OCI-LY1 (cell line): ENCODE measurements around the gene NEGR1.

Source experiments
- H2AFZ ChIP-seq: fragments of 200-600 bp; sonication (generic), shearing (Covaris generic); 2 replicates; pipeline ENCODE4 v1.6.0; 2014; ENCODE audit warnings: antibody characterized with exemption, mild to moderate bottlenecking, low read length
- H3F3A ChIP-seq: fragments of 200-600 bp; sonication (generic), shearing (Covaris generic); 2 replicates; pipeline ENCODE4 v1.6.0; 2014; ENCODE audit warnings: mild to moderate bottlenecking, antibody characterized with exemption, low read length, moderate library complexity; ENCODE audit not compliant: insufficient read depth
- H3K27ac ChIP-seq: fragments of 200-600 bp; sonication (generic); 2 replicates; pipeline ENCODE4 v1.5.1; 2014; ENCODE audit warnings: low read length, mixed run types, mild to moderate bottlenecking, low read depth; ENCODE audit not compliant: poor library complexity, severe bottlenecking
- H3K27me3 ChIP-seq: fragments of 200-600 bp; sonication (generic); 2 replicates; pipeline ENCODE4 v1.6.0; 2014; ENCODE audit warnings: antibody characterized with exemption, mild to moderate bottlenecking, low read length, moderate library complexity; ENCODE audit not compliant: insufficient read depth
- H3K36me3 ChIP-seq: fragments of 200-600 bp; sonication (generic); 2 replicates; pipeline ENCODE4 v1.6.1; 2014; ENCODE audit warnings: mild to moderate bottlenecking, antibody characterized with exemption, low read length, moderate library complexity, mixed read lengths; ENCODE audit not compliant: insufficient read depth
- H3K4me1 ChIP-seq: fragments of 200-600 bp; sonication (generic); 2 replicates; pipeline ENCODE4 v1.5.1; 2014; ENCODE audit warnings: mild to moderate bottlenecking, low read length, moderate library complexity; ENCODE audit not compliant: insufficient read depth, severe bottlenecking
- H3K4me2 ChIP-seq: fragments of 200-600 bp; sonication (generic), shearing (Covaris generic); 2 replicates; pipeline ENCODE4 v1.6.1; 2014; ENCODE audit warnings: low read length
- H3K4me3 ChIP-seq: fragments of 200-600 bp; sonication (generic); 2 replicates; pipeline ENCODE4 v1.5.1; 2014; ENCODE audit warnings: low read length, low read depth, mild to moderate bottlenecking, mixed read lengths; ENCODE audit not compliant: poor library complexity, severe bottlenecking
- H3K79me2 ChIP-seq: fragments of 200-600 bp; shearing (Covaris generic); 2 replicates; pipeline ENCODE4 v1.6.1; 2016; ENCODE audit warnings: mixed run types, low read length, mixed read lengths; ENCODE audit not compliant: insufficient read depth
- H3K9ac ChIP-seq: fragments of 200-600 bp; sonication (generic), shearing (Covaris generic); 2 replicates; pipeline ENCODE4 v1.6.1; 2014; ENCODE audit warnings: mild to moderate bottlenecking, low read length, mixed read lengths
- H3K9me2 ChIP-seq: fragments of 200-600 bp; sonication (generic), shearing (Covaris generic); 2 replicates; pipeline ENCODE4 v1.6.1; 2014; ENCODE audit warnings: low read depth, mild to moderate bottlenecking, low read length, mixed read lengths
- H3K9me3 ChIP-seq: fragments of 200-600 bp; shearing (Covaris generic); 2 replicates; pipeline ENCODE4 v1.6.1; 2014; ENCODE audit warnings: low read length, mixed read lengths
- H4K20me1 ChIP-seq: fragments of 200-600 bp; sonication (generic), shearing (Covaris generic); 2 replicates; pipeline ENCODE4 v1.6.0; 2016; ENCODE audit warnings: mild to moderate bottlenecking, low read length; ENCODE audit not compliant: insufficient read depth
- EZH2 ChIP-seq: fragments of 200-600 bp; sonication (generic), shearing (Covaris generic); IDR thresholded peaks from 2 replicates; pipeline ENCODE4 v1.8.0; 2017; ENCODE audit warnings: borderline replicate concordance, mixed run types, mild to moderate bottlenecking, antibody characterized with exemption, low read length, moderate library complexity, mixed read lengths
- TF ChIP-seq, protein P1 (sequence below): fragments of 200-600 bp; sonication (generic), shearing (Covaris generic); IDR thresholded peaks from 2 replicates; pipeline ENCODE4 v1.5.1; 2017; ENCODE audit warnings: mild to moderate bottlenecking, antibody characterized with exemption, low read length, moderate library complexity, mixed read lengths

Gene NEGR1

GRCh38 chr1:72322910-72323309 lies 40.6 kb upstream of the NEGR1 start:
- Histone ChIP-seq H3K9me2 (no peaks in the 10 kb centered on the region), H3K9ac (no peak overlapping the region), H3K36me3 (no peaks in the 10 kb centered on the region), H3K4me1 (no peaks in the 10 kb centered on the region), H3K4me3 (no peak overlapping the region), H3K79me2 (no peaks in the 10 kb centered on the region), H3F3A (no peaks in the 10 kb centered on the region), H4K20me1 (no peaks in the 10 kb centered on the region), H3K9me3 (no peaks in the 10 kb centered on the region), H3K27ac (no peak overlapping the region), H3K27me3 (no peaks in the 10 kb centered on the region), H2AFZ (no peak overlapping the region), H3K4me2 (no peak overlapping the region)
- TF ChIP-seq EZH2, result no peak

DNA sequence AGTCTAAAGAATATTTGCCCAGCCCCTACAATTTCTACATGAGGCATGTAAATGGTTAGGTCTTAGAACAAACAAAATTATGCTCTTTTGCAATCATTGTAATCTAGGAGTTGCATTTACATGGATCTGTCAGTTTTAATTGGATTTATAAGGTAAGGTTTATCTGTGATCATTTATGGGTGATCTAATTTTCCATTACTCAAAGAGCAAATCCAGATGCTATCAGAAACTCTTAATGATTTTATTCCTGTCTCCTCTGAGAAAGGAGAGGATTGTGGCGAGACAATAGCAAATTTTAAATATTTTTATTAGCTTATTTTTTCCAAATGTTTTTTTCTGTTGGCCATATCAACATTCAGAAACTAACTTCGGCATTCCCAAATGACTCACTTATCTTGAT lies 14.2 kb upstream of the NEGR1 start:
- no peak overlapping the region for H3K27ac ChIP-seq
- H3K4me1 ChIP-seq, result no peaks in the 10 kb centered on the region
- no peaks in the 10 kb centered on the region for H3K9me3 ChIP-seq
- no peak overlapping the region for H2AFZ ChIP-seq
- no peak overlapping the region for H3K9ac ChIP-seq
- H3K27me3 ChIP-seq, result no peaks in the 10 kb centered on the region
- H3K4me3 ChIP-seq, result no peak overlapping the region
- TF ChIP-seq, protein P1, sequence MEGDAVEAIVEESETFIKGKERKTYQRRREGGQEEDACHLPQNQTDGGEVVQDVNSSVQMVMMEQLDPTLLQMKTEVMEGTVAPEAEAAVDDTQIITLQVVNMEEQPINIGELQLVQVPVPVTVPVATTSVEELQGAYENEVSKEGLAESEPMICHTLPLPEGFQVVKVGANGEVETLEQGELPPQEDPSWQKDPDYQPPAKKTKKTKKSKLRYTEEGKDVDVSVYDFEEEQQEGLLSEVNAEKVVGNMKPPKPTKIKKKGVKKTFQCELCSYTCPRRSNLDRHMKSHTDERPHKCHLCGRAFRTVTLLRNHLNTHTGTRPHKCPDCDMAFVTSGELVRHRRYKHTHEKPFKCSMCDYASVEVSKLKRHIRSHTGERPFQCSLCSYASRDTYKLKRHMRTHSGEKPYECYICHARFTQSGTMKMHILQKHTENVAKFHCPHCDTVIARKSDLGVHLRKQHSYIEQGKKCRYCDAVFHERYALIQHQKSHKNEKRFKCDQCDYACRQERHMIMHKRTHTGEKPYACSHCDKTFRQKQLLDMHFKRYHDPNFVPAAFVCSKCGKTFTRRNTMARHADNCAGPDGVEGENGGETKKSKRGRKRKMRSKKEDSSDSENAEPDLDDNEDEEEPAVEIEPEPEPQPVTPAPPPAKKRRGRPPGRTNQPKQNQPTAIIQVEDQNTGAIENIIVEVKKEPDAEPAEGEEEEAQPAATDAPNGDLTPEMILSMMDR, result no peak
- no peak for TF ChIP-seq EZH2
- H3K36me3 ChIP-seq, result no peaks in the 10 kb centered on the region
- no peaks in the 10 kb centered on the region for H3K9me2 ChIP-seq
- H4K20me1 ChIP-seq, result no peaks in the 10 kb centered on the region
- no peak overlapping the region for H3K4me2 ChIP-seq
- no peaks in the 10 kb centered on the region for H3F3A ChIP-seq
- no peaks in the 10 kb centered on the region for H3K79me2 ChIP-seq

DNA sequence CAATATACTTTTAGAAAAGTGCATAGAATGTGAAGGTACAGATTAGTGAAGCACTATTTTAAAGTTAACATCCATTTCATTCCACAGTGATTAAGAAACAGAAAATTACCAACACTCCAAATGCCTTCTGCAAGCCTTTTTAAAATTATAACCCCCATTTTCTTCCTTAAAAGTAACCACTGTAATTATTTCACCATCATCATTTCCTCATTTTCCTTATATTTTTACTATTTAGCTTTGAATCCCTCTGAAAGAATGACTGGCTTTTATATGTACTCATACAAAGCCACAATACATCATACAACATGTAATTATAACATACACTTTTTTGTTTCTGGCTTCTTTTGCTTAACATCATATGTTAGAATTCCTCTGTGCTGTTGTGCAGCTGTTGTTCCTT lies 6.5 kb upstream of the NEGR1 start:
- Histone ChIP-seq H3K4me3 (no peak overlapping the region), H3K9me2 (no peaks in the 10 kb centered on the region), H3K27me3 (no peaks in the 10 kb centered on the region), H4K20me1 (no peaks in the 10 kb centered on the region), H3K9ac (no peak overlapping the region), H3K79me2 (no peaks in the 10 kb centered on the region), H3K4me2 (no peak overlapping the region), H2AFZ (no peak overlapping the region), H3K27ac (no peak overlapping the region), H3K4me1 (no peaks in the 10 kb centered on the region), H3F3A (no peaks in the 10 kb centered on the region), H3K36me3 (no peaks in the 10 kb centered on the region), H3K9me3 (no peaks in the 10 kb centered on the region)
- TF ChIP-seq, protein P1, result no peak
- TF ChIP-seq EZH2, result no peak

- H3F3A ChIP-seq, result no peaks in the 10 kb centered on the region
- no peak overlapping the region for H3K9ac ChIP-seq
- H3K4me3 ChIP-seq, result no peak overlapping the region
- TF ChIP-seq EZH2, result no peak
- TF ChIP-seq, protein P1, result no peak
- H2AFZ ChIP-seq, result no peak overlapping the region
- no peaks in the 10 kb centered on the region for H3K9me2 ChIP-seq
- H3K4me1 ChIP-seq, result no peaks in the 10 kb centered on the region
- no peaks in the 10 kb centered on the region for H3K79me2 ChIP-seq
- H3K4me2 ChIP-seq, result no peak overlapping the region
- H3K9me3 ChIP-seq, result no peaks in the 10 kb centered on the region
- H3K36me3 ChIP-seq, result no peaks in the 10 kb centered on the region
- H3K27me3 ChIP-seq, result no peaks in the 10 kb centered on the region
- no peaks in the 10 kb centered on the region for H4K20me1 ChIP-seq
- no peak overlapping the region for H3K27ac ChIP-seq
Observed at GRCh38 chr1:72286401-72286800, 4.1 kb upstream of the NEGR1 start.
